HG03280 (cell line): ENCODE results near the gene TMEM185A.
A peak's percentile ranks its signal among the peaks of the same experiment; 100 is the strongest.
"Not testable (repeated sequence)": the region's sequence is repeated elsewhere in the genome, so short reads cannot be mapped to it uniquely, and the experiment has no call there.

ENCODE experiments used
- ATAC-seq: cut with Tn5 transposase; IDR thresholded peaks from one replicate; pipeline ENCODE4 v1.9.1; 2021; ENCODE audit warnings: mild to moderate bottlenecking, moderate library complexity; ENCODE audit not compliant: unreplicated experiment

Gene TMEM185A

DNA sequence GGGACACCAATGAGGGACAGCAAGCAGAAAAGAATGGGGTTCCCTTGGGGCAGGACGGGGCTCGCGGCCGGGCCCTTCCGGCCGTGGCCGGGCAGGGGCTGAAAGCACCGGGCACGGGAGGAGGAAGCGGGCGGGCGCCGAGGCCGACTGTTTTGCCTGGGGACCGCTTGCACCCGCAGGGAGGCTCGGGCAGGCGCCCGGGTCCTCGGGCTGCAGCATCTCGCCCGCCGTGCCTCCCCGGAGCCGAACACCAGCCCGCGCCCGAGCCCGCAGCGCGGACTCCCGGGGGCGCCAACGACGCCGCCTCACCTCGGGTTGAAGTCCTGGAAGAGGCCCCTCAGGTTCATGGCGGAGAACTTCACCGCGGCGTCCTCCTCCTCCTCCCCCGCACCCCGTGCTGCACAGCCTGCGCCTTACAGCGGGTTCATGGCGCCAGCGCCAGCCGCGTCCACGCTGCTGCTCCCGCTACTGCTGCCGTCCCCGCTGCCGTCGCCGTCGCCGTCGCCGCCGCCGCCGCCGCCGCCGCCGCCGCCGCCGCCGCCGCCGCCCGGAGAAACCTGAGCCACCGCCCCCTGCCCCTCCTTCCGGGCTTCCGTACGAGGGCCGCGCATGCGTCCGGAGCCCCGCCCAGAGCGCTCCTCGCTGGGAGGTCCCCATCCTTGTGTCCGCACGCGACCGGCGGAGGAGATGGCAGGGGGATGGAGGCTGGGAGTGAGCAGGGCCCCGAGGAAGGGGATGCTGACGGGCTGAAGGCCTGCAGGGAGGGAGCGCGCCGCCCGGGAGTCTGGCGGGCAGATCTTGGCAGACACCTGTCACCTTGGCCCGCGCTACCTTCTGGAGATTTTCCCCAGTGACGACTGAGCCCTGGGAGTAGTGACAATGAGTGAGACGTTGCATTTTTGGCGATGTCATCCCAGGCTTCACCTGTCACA is at the start of gene TMEM185A:
TMEM185A (minus strand) TSS at position 559 of the 932 bp plus-strand sequence; CDS start at position 347, 212 bp downstream.
- ATAC-seq, result peak; percentile 89

DNA sequence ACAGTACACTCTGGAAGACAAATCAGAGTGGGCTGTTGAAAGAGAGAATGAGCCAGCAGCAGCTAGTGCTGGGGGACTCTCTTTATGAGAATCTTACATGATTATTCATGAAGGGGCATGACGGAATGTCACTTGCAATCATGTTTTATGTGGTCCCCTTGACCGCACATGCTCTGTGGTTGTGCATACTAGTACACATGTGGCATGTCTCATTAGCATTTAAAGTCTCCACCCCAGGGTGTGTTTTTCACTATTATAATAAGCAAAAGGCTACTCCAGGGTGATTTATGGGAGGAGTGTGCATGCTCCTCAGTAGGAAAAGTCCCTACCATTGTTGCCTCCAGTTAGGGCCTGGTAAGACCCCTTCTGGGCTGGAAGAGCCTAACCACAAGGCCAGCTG is 49.6 kb upstream of the TMEM185A start:
- ATAC-seq, result no peak

DNA sequence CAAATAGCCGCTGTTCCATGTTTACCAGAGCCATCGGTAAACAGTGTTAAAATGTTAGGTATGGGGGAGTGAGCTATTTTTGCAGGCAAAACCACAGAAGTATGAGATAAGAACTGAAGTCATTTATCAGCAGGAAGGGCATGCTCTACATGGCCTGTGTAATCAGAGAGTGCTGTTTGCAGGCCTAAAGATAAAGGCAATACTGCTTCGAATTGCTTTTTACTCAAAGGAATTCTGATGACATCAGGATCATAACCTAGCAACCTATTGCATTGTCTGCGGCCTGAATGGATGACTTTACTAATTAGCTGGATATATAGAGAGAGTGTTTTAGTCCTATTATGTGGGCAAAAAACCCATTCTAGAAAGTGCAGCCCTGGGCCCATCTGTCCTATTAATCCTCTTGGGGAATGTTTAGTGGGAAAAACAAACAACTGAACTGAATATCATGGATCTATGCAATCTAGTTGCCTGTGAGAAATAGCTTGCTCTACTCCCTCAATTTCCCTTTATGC is 47.6 kb upstream of the TMEM185A start:
- not testable (repeated sequence) for ATAC-seq

DNA sequence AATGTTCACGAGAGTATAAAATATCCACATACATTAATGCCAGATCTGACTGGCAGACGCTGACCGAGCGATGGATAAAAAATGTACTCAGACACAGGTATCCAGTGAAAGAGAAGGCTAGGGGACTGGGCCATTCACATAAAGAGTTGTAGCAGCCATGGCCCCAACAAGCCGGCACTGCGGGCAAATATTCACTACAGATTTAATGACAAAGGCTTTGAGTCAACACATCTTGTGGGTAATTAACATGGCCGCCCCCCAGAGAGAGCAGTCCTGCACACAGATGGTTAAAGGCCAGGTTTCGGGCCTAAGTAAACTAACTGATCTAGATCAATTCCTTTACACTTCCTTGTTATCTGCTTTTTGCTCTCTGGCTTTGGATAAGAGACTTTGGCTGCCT is 44.0 kb upstream of the TMEM185A start:
- not testable (repeated sequence) for ATAC-seq

DNA sequence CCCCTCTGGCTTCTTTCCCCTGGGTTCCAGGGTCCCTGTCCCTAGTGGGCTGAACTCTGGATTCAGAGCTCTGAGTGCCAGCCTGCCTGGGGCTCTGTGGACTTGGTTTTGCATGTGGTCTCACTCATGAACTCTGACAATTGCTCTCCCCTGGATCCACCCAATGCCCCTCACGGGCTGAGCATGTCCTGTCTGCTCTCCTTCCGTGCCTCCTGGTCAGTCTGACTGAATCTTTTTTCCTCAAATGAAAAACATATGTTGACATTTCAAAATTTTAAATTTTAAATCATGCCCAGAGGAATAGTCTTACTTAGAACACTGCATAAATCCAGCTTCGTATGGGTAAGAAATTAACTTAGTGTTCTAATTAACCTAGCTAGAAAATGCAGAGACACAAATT is 43.5 kb upstream of the TMEM185A start:
- not testable (repeated sequence) for ATAC-seq

DNA sequence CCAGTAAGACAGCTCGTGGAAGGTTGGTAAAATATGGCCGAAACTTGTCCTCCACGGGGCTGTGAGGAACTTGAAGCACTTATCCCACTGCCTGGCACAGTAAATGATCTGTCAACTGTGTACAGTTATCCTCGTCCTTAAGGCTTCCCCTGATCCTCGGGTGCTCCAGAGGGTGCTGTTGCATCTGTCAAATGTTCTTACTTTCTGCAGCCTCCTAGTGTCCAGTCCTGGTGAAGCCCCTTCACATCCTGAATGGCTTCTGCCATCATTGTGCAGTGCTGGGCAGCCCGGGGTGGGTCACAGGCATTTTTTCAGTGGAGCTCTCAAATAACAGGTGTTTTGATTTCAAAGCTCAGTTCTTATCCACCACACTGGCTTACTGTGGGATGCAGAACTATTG is 29.0 kb upstream of the TMEM185A start:
- ATAC-seq, result not testable (repeated sequence)

GRCh38 chrX:149656260-149656884 is 24.8 kb upstream of the TMEM185A start:
- peak; percentile 60 for ATAC-seq

DNA sequence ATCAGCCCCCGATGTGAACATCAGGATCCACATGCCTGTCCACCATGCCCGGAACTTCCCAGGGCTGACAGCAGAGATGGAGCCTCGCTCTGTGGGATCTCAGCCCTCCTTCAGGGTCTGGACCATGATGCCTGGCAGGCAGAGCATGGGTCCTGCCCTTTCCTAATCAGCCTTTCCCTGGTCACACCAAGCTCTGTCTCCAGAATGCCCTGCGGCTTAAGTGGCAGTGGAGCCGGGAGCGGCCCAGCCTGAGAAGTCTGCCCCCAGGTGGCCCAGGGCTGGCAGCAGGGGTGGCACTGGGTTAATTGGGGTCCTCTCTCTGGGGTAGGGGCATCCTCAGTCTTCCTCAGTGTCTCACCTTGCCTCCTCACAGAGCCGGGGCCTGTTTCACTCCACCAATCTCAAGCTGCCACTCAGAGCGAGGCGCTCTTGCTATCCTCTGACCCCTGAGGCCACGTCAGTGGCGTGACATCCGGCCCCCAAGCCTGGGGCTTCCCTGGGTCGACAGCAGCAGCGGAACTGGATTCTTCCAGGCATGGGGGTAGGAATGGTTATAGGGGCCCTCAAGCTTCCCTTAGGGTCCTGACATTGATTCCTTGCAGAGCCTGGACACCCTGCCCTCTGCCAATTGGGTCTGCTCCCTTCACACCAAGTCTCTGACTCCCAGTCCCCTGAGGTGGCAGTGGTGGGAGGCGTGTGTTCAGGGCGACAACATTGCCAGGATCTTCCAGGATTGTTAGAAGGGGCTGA is 20.8 kb upstream of the TMEM185A start:
- no peak for ATAC-seq

GRCh38 chrX:149650162-149650561 is 18.6 kb upstream of the TMEM185A start:
- no peak for ATAC-seq

GRCh38 chrX:149648932-149649331 is 17.3 kb upstream of the TMEM185A start:
- ATAC-seq, result no peak

GRCh38 chrX:149647505-149647904 is 15.9 kb upstream of the TMEM185A start:
- ATAC-seq, result no peak

DNA sequence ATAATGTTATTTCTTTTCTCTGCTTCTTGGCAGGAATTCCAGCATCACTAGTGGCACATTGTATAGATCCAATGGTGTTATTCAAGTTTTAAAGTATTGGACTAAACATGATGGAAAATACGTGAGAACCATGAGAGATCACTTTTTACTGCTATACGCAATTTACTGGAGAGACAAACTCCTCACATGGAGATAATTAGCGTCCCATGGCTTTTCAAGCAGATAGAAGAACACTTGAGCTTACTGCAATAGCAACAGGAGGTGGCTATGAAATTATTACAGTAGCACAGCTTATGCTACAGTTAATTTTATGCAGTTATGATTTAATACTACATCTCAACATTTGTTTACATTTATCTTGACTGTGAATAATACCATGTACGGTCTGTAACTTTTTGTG is 11.9 kb upstream of the TMEM185A start:
- ATAC-seq, result no peak

- no peak for ATAC-seq
Observed at GRCh38 chrX:149641835-149642234, 10.2 kb upstream of the TMEM185A start.

DNA sequence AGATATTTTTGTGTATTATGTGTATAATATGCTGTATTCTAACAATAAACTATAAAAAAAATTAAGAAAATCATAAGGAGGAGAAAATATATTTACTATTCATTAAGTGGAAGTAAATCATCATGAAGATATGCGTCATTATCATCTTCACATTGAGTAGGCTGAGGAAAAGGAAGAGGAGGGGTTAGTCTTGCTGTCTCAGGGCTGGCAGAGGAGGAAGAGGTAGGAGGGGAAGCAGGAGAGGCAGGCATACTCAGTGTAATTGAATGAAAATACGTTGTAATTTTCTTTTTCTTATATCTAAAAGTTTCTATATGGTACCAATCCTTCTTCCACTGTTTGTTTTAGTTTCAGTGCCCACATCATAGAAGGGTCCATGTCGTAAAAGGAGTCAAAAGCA is 9.8 kb upstream of the TMEM185A start:
- ATAC-seq, result no peak

- ATAC-seq, result no peak
Observed at GRCh38 chrX:149639568-149639967, 8.0 kb upstream of the TMEM185A start.

DNA sequence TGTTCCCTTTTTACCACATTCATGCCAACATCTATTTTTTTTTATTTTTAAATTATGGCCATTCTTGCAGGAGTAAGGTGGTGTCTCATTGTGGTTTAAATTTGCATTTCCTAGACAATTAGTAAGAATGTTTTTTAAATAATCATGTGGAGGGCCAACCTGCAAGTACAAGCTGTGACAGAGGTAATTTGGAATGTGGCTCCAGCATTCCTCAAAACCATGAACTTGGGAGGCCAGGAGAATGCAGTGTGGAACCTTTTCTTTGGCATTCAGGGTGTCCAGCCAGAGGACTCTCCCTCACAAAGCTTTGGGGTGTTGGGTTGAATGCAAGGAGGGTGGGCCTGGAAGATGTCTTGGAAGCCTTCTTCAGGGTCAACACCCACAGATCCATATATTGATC is 7.3 kb upstream of the TMEM185A start:
- ATAC-seq, result no peak

DNA sequence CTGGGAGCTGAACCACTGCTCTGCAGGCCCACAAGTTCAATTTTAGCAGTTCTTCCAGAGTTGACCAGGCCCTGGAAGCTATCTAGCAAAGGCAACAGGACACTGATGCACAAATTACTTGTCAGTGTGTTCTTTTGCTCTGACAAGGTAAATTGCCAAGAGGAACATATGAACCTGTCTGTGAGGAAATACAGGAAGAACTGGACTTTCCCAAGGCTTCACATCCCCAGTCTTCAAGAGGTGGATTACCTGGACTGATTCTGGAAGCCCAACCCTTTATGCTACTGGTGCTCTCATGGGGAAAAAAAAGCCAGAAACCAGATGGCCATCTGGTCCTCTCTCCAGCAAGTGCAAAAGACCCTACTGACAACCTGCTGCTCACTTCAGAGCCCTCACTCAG is 1.9 kb upstream of the TMEM185A start:
- no peak for ATAC-seq

- ATAC-seq, result no peak
Observed at GRCh38 chrX:149630681-149631233, 835 bp downstream of the TMEM185A start.

- ATAC-seq, result no peak
Observed at GRCh38 chrX:149629730-149630387, 1.7 kb downstream of the TMEM185A start.

DNA sequence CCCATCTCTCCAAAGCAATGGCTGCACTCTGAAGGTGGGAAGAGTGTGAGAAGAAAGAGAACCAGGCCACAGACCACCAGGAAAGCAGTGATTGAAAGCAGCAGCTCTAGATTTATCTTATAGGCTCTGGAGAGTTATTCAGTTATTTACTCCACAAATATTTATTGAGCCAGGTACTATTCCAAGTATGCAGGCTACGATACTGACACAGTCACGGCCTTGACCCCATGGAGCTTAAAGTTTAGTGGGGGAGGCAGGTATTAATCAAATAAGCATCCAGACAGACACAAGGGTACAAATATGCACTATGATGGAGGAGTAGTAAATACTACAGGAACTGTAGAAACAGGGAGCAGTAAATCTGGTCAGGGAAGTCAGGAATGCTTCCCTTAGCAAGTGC is 2.8 kb downstream of the TMEM185A start:
- ATAC-seq, result no peak
